Cardiac fibroblast (primary cell): ENCODE measurements around the gene RGL1.

Source experiments
- DNase-seq, 2 donors: peaks; one replicate each; pipeline versions ENCODE4 v3.0.0 to v3.0.0-alpha.2; 2010; ENCODE audit warnings: low read depth in 2 of 2
- H3K4me3 ChIP-seq, 2 donors: replicated peaks in 1 of 2; 1 replicate in 1 of 2; 2 replicates in 1 of 2; pipeline ENCODE4 v1.5.1; 2011; ENCODE audit warnings: low read depth in 2 of 2, low read length in 2 of 2, mild to moderate bottlenecking in 2 of 2, moderate library complexity in 1 of 2
- CTCF ChIP-seq: IDR thresholded peaks from one replicate; pipeline ENCODE4 v1.5.1; 2011; ENCODE audit warnings: low read depth, mild to moderate bottlenecking, low read length, inconsistent platforms

RGL1 gene

GRCh38 chr1:183847641-183848040 lies 42.7 kb downstream of the RGL1 start:
- no peak overlapping the region for H3K4me3 ChIP-seq
- no peak for DNase-seq
- no peak for TF ChIP-seq CTCF

GRCh38 chr1:183850852-183851251 lies 45.9 kb downstream of the RGL1 start:
- H3K4me3 ChIP-seq = no peak overlapping the region
- peak in 1 of 2 donors; percentile 43 for DNase-seq
- no peak for TF ChIP-seq CTCF

- H3K4me3 ChIP-seq = no peak overlapping the region
- no peak for TF ChIP-seq CTCF
- no peak for DNase-seq
Observed at GRCh38 chr1:183859119-183859518, 54.2 kb downstream of the RGL1 start.

GRCh38 chr1:183859831-183860230 lies 54.9 kb downstream of the RGL1 start:
- H3K4me3 ChIP-seq = no peak overlapping the region
- peak; percentile 48 to 68 for DNase-seq
- no peak for TF ChIP-seq CTCF

GRCh38 chr1:183862967-183863366 lies 58.0 kb downstream of the RGL1 start:
- TF ChIP-seq CTCF = no peak
- no peak for DNase-seq

GRCh38 chr1:183863852-183864251 lies 58.9 kb downstream of the RGL1 start:
- DNase-seq = no peak
- H3K4me3 ChIP-seq = no peak overlapping the region
- no peak for TF ChIP-seq CTCF

More at GRCh38 chr1:183862967-183863366, 58.0 kb downstream of the RGL1 start:
- H3K4me3 ChIP-seq = no peak overlapping the region

GRCh38 chr1:183864611-183865010 lies 59.7 kb downstream of the RGL1 start:
- DNase-seq = no peak
- TF ChIP-seq CTCF = no peak

More at GRCh38 chr1:183864611-183865010, 59.7 kb downstream of the RGL1 start:
- no peak overlapping the region for H3K4me3 ChIP-seq
